ENCODE measurements around the gene RBM12.
"Not testable (repeated sequence)": the region's sequence is repeated elsewhere in the genome, so short reads cannot be mapped to it uniquely, and the experiment has no call there.

RBM12 gene, protein sequence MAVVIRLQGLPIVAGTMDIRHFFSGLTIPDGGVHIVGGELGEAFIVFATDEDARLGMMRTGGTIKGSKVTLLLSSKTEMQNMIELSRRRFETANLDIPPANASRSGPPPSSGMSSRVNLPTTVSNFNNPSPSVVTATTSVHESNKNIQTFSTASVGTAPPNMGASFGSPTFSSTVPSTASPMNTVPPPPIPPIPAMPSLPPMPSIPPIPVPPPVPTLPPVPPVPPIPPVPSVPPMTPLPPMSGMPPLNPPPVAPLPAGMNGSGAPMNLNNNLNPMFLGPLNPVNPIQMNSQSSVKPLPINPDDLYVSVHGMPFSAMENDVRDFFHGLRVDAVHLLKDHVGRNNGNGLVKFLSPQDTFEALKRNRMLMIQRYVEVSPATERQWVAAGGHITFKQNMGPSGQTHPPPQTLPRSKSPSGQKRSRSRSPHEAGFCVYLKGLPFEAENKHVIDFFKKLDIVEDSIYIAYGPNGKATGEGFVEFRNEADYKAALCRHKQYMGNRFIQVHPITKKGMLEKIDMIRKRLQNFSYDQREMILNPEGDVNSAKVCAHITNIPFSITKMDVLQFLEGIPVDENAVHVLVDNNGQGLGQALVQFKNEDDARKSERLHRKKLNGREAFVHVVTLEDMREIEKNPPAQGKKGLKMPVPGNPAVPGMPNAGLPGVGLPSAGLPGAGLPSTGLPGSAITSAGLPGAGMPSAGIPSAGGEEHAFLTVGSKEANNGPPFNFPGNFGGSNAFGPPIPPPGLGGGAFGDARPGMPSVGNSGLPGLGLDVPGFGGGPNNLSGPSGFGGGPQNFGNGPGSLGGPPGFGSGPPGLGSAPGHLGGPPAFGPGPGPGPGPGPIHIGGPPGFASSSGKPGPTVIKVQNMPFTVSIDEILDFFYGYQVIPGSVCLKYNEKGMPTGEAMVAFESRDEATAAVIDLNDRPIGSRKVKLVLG

DNA sequence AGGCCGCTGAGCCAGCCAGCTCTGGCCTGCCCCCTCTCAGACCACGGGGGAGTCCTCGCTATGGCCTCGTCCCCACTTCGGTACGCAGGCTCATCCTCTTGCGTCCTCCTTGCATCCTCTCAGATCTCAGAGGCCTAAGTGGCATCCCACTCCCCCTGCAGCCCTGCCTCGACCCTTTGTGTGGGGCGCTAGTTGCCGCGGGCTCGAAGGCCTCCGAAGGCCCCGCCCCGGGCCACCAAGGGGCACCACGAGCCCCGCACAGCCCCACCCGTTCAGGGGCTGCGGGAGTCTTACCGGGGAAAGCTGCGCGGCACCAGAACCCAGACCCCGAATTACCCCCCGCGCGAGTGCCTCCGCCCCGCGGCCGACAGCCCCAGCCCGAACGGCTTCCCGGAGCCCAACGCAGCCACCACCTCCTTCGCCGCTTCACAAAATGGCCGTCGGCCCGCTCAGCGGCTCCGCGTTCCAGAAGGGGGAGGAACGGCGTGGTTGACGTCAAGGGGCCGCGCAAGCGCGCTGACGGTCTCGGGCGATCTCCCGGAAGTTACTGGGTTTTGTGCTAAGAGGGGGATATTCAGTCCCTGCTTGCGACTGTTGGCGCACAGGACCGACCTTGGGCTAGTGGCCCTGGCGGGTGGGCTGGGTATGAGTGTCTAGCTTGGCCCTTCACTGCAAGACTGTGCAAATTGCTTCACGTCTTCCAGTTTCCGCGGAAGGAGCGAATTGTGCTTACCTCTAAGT, at the start of gene RBM12, which contains the start of gene CPNE1:
TSS of gene RBM12 (minus strand) at position 435 of the 741 bp plus-strand sequence. CDS start 9,578 bp downstream, outside the sequence.
TSS of gene CPNE1 (minus strand) at position 435 of the 741 bp plus-strand sequence. CDS start 31,977 bp downstream, outside the sequence.
- peak; percentile 95 for DNase-seq (ENCODE audit: low spot score)

DNA sequence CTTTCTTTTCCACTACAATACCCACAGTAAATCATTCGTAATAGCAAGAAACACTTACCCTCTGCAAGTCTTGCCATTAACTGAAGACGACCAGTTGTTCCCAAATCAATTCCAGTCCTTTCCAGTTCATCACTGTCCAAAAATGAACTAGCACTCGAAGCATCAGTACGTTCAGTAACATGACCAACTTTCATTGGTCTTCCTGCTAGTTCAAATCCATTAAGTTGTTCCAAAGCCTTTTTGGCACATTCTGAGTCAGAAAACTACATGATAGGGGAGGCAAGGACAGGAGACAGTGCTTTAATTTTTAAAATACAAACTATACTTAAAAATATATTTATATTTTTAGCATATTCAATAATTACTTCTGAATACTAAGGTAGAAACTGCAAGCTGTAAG, 49.4 kb upstream of the RBM12 start:
- no peak for DNase-seq (ENCODE audit: low spot score)

DNA sequence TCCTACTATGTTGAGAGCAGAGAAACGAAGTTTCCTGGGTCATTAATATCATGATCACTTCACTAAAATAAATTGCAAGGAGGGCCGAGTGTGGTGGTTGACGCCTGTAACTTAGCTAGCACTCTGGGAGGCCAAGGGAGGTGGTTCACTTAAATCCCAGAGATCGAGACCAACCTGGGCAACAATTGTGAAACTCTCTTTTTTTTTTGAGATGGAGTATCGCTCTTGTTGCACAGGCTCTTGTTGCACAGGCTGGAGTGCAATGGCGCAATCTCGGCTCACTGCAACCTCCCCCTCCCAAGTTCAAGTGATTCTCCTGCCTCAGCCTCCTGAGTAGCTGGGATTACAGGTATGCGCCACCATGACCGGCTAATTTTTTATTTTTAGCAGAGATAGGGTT, 48.4 kb upstream of the RBM12 start:
- DNase-seq (ENCODE audit: low spot score), result not testable (repeated sequence)

DNA sequence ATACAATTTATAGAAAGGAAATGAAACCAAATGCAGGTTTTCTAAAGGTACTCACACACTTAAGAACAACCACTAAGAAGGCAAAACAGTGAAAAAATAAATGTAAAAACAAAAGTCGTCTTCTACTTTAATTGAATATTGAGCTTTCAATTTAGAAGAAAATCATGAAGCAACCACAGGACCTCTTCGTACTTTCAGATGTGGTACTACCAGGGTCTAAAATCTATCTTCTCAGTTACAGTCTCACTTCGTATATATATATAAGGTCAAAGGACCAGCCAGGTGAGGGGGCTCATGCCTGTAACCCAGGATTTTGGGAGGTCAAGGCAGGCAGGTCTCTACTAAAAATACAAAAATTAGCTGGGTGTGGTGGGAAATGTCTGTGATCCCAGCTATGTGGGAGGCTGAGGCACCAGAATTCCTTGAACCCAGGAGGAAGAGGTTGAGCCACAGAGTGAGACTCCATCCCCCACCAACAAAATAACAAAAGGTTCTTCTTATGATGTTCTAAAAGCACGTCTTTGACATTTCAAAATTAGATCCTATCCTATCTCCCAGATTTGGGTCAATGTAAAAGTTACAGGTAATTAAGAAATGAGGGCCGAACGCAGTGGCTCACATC, 47.0 kb upstream of the RBM12 start:
- DNase-seq (ENCODE audit: low spot score), result peak; percentile 55

DNA sequence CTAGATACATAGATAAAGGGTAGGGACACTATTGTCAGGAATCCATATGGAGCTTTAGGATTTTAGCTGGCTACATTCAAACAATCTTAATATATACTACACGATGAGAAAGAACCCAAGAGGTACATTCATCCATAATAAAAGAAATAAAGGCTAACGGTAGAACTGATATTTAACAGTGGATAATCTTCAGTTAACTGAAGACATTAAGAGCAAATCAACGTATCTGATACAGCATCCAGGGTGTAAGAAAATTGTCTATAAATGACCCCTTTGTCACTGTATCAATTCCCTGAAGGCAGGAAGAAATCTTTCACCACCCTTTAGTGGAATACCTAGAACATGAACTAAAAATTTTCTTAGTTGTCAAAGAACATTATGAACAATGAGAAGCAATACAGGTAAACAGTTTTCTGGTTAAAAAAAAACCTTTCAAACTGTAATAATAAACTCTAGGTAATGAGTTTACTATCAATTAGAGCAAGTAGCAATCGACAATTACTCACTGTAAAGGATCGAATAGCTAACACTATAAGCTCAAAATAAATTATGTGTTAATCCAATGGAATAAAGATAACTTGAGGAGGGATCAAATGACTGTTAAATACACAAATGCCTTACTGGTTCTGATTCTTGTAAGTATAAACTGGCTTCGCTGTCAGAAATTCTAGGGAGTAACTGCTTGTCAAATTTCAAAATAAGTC, 46.3 kb upstream of the RBM12 start:
- DNase-seq (ENCODE audit: low spot score), result no peak

DNA sequence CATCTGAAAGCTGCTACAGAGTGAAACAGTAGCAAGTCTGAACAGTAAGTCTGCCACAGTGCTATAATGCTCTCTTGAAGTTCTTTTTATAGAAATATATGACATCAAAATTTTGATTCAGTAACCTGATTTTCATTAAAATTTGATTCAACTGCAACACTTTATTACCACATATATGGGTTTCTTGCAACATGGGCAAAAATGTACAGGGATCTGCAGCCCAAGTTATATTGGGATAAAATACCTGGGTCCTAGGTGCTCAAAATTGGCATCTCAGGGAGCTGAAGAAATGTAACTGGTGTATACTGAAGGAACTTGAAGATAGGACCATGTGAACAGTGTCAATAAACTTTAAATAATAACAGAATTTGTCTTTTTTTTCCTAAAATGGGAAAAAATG, 45.3 kb upstream of the RBM12 start:
- DNase-seq (ENCODE audit: low spot score), result no peak

DNA sequence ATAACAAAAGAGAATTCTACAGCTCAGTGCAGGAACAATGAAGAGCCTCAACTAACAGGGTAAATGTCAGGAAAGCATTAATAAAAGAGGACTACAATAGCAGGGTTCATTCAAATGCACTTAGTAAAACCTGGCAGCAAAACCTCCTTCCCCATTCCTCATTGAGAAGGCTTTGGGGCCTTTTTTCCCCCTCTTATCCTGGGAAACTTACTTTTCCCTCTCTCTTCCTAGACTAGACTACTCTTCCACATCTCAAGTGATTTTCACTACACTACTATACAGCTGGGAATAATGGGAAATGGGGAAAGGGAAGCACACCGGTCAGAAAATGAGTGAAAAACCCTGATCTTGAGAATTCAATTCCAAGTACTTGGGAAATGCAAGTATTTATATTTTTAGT, 44.6 kb upstream of the RBM12 start:
- DNase-seq (ENCODE audit: low spot score), result no peak

DNA sequence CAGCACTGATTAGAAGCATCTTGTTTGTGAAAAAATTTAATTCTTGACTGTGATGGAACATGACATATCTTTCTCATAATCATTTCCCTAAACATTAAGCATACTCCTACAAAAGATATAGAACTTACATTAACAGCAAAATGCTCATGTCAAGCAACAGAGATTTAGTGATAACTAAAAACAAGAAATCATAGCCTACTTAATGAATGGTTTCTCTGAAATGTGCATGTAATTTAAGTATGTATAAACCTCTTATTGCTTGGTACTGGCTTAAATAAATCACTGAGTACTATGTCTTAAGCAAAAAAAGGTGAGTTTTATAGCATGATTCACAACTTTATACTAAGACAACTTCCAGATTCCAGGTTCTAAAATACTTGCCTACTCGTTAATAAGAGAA, 43.8 kb upstream of the RBM12 start:
- DNase-seq (ENCODE audit: low spot score), result no peak

DNA sequence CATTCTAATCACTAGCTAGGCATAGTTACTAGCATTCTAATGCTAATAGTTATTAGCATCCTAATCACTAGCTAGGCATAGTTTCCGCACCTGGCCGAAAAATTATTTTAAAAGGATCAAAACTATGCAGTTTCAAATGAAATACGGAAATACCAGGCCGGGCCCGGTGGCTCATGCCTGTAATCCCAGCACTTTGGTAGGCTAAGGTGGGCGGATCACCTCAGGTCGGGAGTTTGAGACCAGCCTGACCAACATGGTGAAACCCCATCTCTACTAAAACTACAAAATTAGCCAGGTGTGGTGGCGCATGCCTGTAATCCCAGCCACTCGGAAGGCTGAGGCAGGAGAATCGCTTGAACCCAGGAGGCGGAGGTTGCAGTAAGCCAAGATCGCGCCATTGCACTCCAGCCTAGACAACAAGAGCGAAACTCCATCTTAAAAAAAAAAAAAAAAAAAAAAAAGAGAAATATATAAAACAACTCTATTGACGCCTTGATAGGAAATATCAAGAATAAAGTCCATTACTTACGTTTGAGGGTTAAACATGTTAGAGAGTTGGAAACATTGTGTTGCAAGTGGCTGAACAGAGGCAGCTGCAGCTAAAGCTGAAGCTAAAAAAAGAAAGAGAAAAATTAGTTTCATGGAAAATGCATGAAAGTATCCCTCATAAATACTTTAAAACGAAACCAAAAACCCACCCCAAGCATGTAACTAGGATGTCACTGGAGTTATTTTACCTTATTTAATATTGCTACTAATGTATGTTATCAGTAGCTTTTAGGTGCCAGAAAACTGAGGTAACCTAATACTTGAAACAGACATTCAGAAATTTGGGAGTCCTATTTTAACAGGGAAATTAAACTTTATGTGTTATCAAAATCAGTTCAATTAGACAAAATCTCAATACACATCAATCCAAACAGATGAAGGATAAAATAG, 42.2 kb upstream of the RBM12 start:
- DNase-seq (ENCODE audit: low spot score), result not testable (repeated sequence)

DNA sequence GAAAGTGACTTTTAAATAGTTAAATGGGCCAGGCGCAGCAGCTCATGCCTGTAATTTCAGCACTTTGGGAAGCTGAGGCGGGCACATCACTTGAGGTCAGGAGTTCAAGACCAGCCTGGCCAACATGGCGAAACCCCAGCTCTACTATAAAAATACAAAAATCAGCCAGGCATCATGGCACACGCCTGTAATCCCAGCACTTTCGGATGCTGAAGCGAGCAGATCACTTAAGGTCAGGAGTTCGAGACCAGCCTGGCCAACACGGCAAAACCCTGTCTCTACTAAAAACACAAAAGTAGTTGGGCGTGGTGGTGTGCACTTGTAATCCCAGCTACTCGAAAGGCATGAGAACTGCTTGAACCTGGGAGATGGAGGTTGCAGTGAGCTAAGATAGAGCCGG, 41.2 kb upstream of the RBM12 start:
- not testable (repeated sequence) for DNase-seq (ENCODE audit: low spot score)

DNA sequence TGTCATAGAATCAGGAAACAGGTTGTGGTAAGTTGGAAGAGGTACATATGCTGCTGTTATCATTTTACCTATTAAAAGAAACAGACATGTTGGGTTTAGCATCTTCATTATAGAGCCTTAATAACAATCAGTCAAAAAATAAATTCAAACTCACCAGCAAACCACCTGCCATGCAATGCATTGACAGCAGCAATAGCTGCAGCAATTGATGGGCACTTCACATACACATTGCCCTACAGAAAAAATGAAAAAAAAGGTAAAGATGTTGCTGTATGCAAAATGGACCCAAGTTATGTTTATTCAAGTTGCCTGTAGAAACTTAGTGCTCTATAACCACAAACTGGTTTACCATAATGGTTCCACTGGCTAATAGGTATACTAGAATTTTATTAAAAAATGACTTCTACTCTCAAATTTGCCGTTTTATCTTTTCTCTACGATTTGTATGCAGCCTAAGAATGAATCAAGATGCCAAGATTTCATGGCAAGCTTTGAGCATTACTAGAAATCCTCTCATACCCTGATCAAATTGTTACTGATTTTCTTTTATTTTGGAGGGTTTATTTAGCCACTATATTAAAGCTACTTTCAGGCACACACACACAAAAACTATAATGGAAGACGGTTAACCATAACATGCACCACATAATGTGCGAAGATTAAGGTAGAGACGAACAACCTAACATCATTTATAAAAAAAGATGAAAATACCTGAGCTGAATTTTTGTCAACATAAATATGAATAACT, 40.0 kb upstream of the RBM12 start:
- no peak for DNase-seq (ENCODE audit: low spot score)

DNA sequence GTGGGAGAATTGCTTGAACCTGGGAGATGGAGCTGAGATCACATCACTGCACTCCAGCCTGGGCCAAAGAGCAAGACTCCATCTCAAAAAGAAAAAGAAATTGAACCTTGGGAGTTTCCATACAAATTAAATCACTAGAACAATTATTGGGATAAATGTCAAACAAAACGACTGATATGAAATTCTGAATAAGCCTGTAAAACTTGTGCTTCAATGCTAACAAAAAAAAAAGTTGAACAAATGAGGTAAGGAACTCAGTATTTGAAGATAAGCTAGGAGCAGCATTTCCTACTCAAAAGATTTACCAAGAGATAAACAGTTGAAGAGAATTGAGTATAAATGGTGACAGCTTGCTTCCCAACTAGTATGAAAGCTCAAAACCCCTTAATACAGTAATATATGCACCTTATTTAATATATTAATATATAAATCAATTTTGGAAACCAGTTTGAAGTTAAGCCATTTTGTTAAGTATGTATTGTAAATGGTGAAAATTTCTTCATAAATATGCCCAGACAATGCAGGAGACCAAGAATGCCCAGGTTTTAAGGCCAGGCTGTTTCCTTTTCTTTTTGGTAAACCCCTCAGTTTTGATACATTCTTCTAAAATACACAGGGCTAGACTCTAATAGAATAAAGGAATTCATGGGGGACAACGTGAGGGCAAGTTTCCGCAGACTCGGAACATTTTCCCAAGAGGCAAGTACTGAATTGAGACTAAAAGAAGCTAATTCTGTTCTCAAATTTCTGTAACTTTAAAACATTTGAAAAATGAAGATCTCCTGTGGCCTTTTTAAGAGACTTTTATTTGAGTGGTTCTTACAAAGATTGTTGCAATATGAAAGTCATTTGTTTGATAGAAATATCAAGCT, 38.4 kb upstream of the RBM12 start:
- no peak for DNase-seq (ENCODE audit: low spot score)

DNA sequence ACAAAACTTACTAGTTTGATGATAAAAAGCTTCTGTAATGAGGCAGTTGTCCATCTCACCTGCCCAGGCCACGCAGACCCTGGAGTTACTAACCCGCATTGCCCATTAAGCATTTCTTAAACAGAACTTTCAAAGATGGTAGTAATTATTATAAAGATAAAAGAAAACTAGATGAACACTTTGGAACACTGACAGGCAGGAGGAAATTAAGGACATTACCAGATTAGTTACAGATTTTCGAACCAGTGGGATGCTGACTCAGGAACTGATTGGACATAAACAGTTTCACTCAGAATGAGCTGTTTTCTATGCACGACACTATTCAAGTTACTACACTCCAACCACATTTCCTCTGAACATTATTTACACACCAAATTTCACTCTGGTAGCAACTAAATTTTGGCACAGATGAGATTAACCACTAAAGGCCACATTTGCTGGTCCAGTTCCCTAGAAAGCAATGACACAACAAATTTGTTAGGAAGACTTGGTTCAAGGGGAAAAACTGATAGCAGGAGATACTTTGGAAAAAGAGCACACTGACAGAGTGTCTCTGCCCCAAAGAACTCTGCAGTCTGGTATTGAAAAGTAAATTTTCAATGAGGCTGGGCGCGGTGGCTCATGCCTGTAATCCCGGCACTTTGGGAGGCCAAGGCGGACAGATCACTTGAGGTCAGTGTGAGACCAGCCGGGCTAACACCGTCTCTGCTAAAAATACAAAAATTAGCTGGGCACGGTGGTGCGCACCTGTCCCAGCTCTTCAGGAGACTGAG, 37.5 kb upstream of the RBM12 start:
- DNase-seq (ENCODE audit: low spot score), result no peak

DNA sequence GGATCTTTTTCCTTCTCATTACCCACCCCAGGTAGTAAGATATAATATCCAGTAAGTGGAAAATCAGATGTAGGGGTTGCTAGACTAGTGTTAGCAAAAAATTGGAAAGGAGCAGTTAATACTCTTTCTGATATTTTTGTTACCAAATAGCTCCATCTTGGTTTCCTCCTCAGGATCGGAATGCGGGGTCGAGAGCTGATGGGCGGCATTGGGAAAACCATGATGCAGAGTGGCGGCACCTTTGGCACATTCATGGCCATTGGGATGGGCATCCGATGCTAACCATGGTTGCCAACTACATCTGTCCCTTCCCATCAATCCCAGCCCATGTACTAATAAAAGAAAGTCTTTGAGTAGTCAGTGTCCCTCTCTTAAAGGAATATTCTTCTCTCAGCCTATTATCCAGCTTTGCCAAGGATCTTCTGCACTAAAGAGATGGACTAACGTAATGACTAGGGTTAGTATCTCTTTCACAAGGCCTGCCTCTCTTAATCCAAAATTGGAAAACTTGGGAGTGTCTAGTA, 36.0 kb upstream of the RBM12 start:
- DNase-seq (ENCODE audit: low spot score), result no peak

DNA sequence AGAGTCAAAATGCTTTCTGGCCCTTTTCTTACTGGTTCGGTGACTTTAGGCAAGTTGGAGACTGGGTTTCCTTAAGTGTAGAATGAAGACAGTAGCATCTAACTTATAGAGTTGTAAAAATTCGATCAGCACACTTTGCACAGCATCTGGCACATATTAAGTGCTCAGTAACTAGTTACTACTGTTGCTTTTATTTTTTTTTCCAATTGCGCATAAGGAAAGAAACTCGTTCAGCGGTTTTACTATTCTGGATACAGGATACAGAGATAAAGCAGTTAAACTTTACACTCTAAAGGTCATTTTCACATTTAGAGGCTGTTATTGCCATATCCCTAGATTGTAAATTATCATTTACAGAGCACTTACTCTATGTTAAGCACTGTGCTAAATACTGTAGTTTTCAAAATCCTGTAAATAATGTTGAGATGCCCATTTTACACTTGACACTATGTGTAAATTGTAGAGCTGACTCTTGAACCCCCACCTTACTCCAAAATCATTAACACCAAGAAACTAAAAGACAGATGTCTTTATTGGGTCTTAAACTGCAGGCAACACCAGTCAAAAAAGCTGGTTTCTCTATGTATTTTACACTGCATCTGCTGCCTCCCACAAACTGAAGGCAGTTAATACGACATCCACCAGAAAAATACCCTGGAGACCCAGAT, 35.4 kb upstream of the RBM12 start:
- DNase-seq (ENCODE audit: low spot score), result no peak

DNA sequence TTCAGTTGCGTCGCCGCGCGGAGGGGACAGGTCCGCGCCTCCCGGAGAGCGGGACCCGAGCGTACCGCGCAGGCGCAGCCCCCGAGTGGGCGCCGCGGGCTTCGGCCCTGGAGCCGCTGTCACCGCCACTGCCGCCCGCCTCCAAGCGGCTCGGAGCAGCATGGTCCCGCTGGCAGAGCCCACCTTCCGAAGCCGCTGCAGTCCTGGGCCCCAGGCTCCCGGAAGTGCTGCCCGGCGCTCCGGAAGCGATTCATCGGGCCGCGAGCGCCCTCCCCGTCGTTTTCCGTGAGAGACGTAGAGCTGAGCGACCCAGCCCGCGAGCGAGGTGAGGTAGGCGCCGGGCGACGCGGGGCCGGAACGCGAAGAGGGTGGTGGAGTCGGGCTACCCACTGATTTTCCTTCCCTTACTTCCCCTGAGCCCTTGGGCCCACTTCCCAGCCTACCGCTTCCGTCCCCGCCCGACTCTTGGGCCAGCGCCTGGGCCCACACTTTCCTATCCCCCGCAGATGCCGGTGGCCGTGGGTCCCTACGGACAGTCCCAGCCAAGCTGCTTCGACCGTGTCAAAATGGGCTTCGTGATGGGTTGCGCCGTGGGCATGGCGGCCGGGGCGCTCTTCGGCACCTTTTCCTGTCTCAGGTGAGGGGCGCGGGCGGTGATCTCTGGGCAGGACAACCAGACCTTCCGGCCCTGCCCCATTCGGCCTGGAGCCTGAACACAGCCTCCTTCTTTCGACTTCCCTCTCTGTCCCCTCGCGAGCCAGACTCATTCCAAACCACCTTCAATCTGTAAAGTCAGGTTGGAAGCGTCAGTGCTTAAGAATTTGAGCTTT, 34.6 kb upstream of the RBM12 start, which contains the start of the genes NFS1 and ROMO1:
TSS of gene NFS1 (minus strand) at position 226 of the 830 bp plus-strand sequence. CDS start at position 162, 64 bp downstream.
TSS of gene ROMO1 (plus strand) at position 279 of the 830 bp plus-strand sequence. CDS start at position 507, 228 bp downstream.
- peak; percentile 89 for DNase-seq (ENCODE audit: low spot score)

Data from activated CD4-positive, alpha-beta T cell treated with anti-CD3 and anti-CD28 coated beads, Interleukin-2, Interleukin-4, amounts not matched to agents 100 ng/mL and 50 ng/mL, durations not matched to agents 16 hours and 8 hours (primary cell).